Activated naive CD4-positive, alpha-beta T cell treated with Interleukin-2 at 50 U/mL for 16 hours (primary cell): Measurements from ENCODE around the gene MID2.

Source experiments
- DNase-seq: peaks from one replicate; pipeline ENCODE4 v3.0.0-alpha.2; 2020

MID2 gene

DNA sequence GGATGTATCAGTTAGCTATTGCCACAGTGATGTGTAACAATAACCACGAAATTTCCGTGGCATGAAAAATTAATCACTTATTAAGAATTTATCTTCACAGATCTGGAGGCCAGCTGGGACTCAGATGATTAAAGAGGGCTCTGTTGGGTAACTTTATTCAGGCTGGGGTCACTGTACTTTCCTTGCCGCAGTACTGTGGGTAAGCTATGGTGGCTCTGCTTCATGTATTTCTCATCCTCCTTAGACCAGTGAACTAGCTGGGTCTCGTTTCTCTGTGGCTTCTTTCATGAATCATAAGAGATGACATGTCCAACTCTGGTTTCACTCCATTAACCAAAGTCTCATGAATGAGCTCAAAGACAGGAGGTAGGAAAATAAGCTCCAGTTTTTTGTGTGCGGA lies 143.0 kb downstream of the MID2 start:
- DNase-seq: no peak

DNA sequence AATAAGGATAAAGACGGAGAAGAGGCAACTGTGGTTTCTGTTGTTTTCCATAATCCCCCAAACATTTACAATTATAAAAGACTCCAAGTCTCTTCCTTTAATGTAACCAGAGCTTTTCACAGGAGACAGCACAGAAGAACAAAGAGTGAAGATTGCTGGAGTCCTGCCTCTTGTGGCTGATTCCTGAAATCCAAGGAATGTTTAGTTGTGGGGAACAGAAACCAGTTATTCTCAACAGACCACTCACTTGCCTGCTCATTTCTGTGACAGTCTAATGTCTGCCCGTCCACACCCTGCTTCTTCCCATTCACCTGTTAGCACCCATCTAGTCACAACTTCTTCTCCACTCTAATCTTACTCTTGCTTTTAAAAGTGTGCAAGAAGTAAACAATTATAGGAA lies 144.4 kb downstream of the MID2 start:
- DNase-seq: no peak

DNA sequence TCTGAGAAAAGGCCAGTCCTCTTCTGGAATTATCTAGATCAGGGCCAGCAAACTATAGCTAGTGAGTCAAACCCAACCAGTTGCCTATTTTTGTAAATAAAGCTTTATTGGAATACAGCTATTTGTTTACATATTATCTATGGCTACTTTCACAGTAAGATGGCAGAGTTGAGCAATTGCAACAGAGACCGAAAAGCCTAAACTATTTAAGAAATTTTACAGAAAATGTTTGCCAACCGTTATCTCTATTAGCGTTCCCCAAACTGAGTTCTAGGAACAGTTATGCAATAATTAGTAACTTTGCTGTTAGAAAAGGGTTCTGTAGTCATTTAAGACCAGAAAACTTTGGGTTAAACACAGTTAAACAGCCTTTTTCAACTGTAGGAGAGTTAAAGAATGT lies 146.0 kb downstream of the MID2 start:
- DNase-seq: no peak
